Heart right ventricle (tissue), 16 donors: ENCODE measurements around the gene PRR19. TPM values are rescaled to one million over a fixed set of nuclear protein-coding genes. Genes with fewer than 3 reads are reported as not detected.

Experiments
- ATAC-seq, 8 donors: fragments of 200-7000 bp; cut with Tn5 transposase; one replicate each; pipeline ENCODE4 v1.9.1; 2020; ENCODE audit warnings: mild to moderate bottlenecking in 8 of 8, moderate library complexity in 8 of 8, moderate number of reproducible peaks in 1 of 8
- DNase-seq, 2 donors: peaks; one replicate each; pipeline ENCODE4 v3.0.0-alpha.2; 2020
- H3K27ac ChIP-seq, 10 donors: fragments of 200-600 bp; sonication (generic) in 2 of 10; one replicate each; pipeline versions ENCODE4 v1.5.0 to v1.8.0; 2020 to 2022; ENCODE audit warnings: mild to moderate bottlenecking in 3 of 10
- H3K27me3 ChIP-seq, 7 donors: fragments of 200-600 bp; one replicate each; pipeline ENCODE4 v1.8.0; 2021 to 2022; ENCODE audit warnings: mild to moderate bottlenecking in 2 of 7
- H3K36me3 ChIP-seq, 9 donors: fragments of 200-600 bp; sonication (generic) in 1 of 9; one replicate each; pipeline versions ENCODE4 v1.5.0 to v1.8.0; 2020 to 2022; ENCODE audit warnings: mild to moderate bottlenecking in 2 of 9
- H3K4me1 ChIP-seq, 9 donors: fragments of 200-600 bp; sonication (generic) in 1 of 9; one replicate each; pipeline versions ENCODE4 v1.5.0 to v1.8.0; 2020 to 2022; ENCODE audit warnings: mild to moderate bottlenecking in 4 of 9
- H3K4me3 ChIP-seq, 10 donors: fragments of 200-600 bp; sonication (generic) in 2 of 10; one replicate each; pipeline versions ENCODE4 v1.5.0 to v1.8.0; 2020 to 2022; ENCODE audit warnings: mild to moderate bottlenecking in 7 of 10, moderate library complexity in 2 of 10
- H3K9me3 ChIP-seq, 11 donors: fragments of 200-600 bp in 10 of 11; sonication (generic) in 2 of 11; one replicate each; pipeline versions ENCODE4 v1.5.0 to v1.8.0; 2013 to 2022; ENCODE audit warnings: mild to moderate bottlenecking in 2 of 11, control low read depth in 1 of 11, moderate library complexity in 1 of 11
- WGBS, 2 donors: extraction: QIAGEN DNeasy Blood & Tissue Kit; methylation state at CpG; one replicate each; pipeline ENCODE4 v1.1.7; 2013; ENCODE audit warnings: inconsistent platforms in 1 of 2; 5-methylcytosine and 5-hydroxymethylcytosine counted together
- intact Hi-C, 10 donors: fragments of 100-400 bp; cut with DNase I; formaldehyde crosslinking; loops; one replicate each; pipeline versions ENCODE4 v1.11.1 to v1.14.2; 2022
- polyA plus RNA-seq, 2 donors: library from polyadenylated mRNA; stranded (reverse); fragments of 200-250 nt; gene quantifications; one replicate each; pipeline ENCODE4 v1.2.3, GENCODE V29; 2013
- total RNA-seq, 10 donors: library from RNA; stranded (reverse); fragmentation: NEBNext Ultra II Directional in 3 of 10; extraction: Animal tissue kit (Norgen Biotek cat#: 25700) in 3 of 10; gene quantifications; one replicate each; pipeline versions ENCODE4 v1.2.1 to v1.2.4, GENCODE V29; 2021 to 2023
- TF ChIP-seq, protein P1 (sequence below), 9 donors: fragments of 200-600 bp; sonication (generic) in 2 of 9; IDR thresholded peaks; one replicate each; pipeline versions ENCODE4 v1.5.0 to v1.8.0; 2021 to 2022; ENCODE audit warnings: antibody characterized with exemption in 9 of 9, mild to moderate bottlenecking in 5 of 9, moderate library complexity in 1 of 9
- donor health status: Arrhythmogenic right ventricular cardiomyopathy.
- donor health status: ischemic (EF 13 %, LVEDD 7.1; RV severe dilation, severe dysfunction).
- donor health status: healthy with polysubstance abuse.
- donor health status: DM: no; HTN: yes; CAD: no.
- donor health status: DM: no; HTN: no; CAD: no.
- donor health status: ischemic (EF 25% LVEDD 6.9; RV normal size, moderate dysfunction).
- donor health status: ischemic (EF 25% LVEDD 5.7; RV mildly dilated, moderate dysfunction).
- donor health status: healthy.
- donor health status: DM: yes; HTN: yes; CAD: no.
- donor health status: Ischemic cardiomyopathy.
- donor health status: ischemic (EF 35%, LVEDD 5.7; RV mildly dilated, moderate dysfunction).
- donor health status: nonischemic (EF 11% LVEDD 7.7; RV severe dilation, severe dysfunction).
- donor health status: DM: yes; HTN: yes; CAD: no.
- donor health status: PGD.
- donor health status: ischemic (EF 29% LVEDD 5.4; RV normal size, mild dysfunction).
- donor health status: nonischemic (EF 23%, LVEDD 6.1; RV moderate dilation, normal function).

The PRR19 gene
- total and polyA plus RNA-seq, 12 donors = 0.16 to 0.21 (median 0.18) TPM; not detected in 7

DNA sequence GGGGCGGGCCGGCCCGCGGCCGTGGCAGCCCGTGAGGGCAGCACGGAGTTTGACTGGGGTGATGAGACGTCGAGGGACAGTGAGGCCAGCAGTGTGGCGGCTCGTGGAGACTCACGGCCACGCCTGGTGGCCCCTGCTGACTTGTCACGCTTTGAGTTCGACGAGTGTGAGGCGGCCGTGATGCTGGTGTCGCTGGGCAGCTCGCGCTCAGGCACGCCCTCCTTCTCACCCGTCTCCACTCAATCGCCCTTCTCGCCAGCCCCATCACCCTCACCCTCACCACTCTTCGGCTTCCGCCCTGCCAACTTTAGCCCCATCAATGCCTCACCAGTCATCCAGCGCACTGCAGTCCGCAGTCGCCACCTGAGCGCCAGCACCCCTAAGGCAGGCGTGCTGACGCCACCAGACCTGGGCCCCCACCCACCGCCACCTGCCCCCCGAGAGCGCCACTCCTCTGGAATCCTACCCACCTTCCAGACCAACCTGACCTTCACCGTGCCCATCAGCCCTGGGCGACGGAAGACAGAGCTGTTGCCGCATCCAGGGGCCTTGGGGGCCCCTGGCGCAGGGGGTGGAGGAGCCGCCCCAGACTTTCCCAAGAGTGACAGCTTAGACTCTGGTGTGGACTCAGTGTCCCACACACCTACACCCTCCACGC is 28.4 kb upstream of the PRR19 start:
- no peak overlapping the region for H3K27ac ChIP-seq
- H3K4me3 ChIP-seq = no peak overlapping the region
- 92 to 94% methylated on average over 37 to 43 of the region's 43 CpGs for WGBS, 2 donors
- peaks cover 47 to 73% (median 66%) of the 10 kb centered on the region in 9 donors for H3K4me1 ChIP-seq
- H3K9me3 ChIP-seq = no peaks in the 10 kb centered on the region
- H3K36me3 ChIP-seq = peaks cover 0 to 54% (median 27%) of the 10 kb centered on the region in 9 donors
- no peak for ATAC-seq
- DNase-seq = no peak
- no peaks in the 10 kb centered on the region for H3K27me3 ChIP-seq
- TF ChIP-seq, protein P1, sequence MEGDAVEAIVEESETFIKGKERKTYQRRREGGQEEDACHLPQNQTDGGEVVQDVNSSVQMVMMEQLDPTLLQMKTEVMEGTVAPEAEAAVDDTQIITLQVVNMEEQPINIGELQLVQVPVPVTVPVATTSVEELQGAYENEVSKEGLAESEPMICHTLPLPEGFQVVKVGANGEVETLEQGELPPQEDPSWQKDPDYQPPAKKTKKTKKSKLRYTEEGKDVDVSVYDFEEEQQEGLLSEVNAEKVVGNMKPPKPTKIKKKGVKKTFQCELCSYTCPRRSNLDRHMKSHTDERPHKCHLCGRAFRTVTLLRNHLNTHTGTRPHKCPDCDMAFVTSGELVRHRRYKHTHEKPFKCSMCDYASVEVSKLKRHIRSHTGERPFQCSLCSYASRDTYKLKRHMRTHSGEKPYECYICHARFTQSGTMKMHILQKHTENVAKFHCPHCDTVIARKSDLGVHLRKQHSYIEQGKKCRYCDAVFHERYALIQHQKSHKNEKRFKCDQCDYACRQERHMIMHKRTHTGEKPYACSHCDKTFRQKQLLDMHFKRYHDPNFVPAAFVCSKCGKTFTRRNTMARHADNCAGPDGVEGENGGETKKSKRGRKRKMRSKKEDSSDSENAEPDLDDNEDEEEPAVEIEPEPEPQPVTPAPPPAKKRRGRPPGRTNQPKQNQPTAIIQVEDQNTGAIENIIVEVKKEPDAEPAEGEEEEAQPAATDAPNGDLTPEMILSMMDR (IDR thresholded peaks at IDR 0.05) = no peak
- intact Hi-C loops = no loop called here

DNA sequence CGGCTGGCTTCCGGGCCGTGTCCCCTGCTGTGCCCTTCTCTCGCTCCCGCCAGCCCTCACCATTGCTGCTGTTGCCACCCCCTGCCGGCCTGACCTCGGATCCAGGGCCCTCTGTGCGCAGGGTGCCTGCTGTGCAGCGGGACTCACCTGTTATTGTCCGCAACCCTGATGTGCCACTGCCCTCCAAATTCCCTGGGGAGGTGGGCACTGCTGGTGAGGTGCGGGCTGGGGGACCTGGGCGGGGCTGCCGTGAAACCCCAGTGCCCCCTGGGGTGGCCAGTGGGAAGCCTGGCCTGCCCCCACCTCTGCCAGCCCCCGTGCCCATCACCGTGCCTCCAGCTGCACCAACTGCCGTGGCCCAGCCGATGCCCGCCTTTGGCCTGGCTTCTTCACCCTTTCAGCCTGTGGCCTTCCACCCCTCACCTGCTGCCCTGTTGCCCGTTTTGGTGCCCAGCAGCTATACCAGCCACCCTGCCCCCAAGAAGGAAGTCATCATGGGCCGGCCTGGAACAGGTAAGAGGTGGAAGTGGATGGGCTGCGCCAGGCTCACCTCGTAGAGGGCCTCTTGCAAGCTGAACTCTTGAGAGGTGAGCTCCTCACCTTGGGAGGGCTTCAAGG is 27.8 kb upstream of the PRR19 start:
- H3K4me3 ChIP-seq = no peak overlapping the region
- H3K27me3 ChIP-seq = no peaks in the 10 kb centered on the region
- no peaks in the 10 kb centered on the region for H3K9me3 ChIP-seq
- intact Hi-C loops = no loop called here
- DNase-seq = peak in 1 of 2 donors; percentile 3
- H3K27ac ChIP-seq = no peak overlapping the region
- no peak for ATAC-seq
- H3K36me3 ChIP-seq = peaks cover 0 to 54% (median 27%) of the 10 kb centered on the region in 9 donors
- WGBS, 2 donors = 91 to 93% methylated on average over 22 of the region's 22 CpGs
- TF ChIP-seq, protein P1 (IDR thresholded peaks at IDR 0.05) = no peak
- peaks cover 53 to 79% (median 72%) of the 10 kb centered on the region in 9 donors for H3K4me1 ChIP-seq

DNA sequence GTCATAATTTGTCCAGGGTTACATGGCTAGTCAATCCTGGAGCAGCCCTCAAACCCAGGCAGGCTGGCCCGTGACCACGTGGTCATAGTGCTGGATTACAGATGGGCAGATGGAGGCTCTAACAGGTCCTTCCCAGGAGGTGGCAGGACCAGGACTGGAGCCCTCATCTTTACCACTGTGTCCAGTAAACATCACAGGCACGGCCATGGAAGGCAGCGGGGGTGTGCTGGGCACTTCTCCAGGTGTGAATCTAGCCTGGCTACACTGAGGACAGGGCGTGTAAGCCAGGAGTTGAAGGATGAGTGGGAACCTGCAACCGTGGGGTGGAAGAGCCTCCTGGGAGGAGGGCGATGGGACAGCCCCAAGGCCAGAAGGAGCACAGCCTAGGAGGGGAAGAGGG is 26.8 kb upstream of the PRR19 start:
- Histone ChIP-seq H3K4me1 (peaks cover 53 to 84% (median 73%) of the 10 kb centered on the region in 9 donors), H3K27me3 (no peaks in the 10 kb centered on the region), H3K9me3 (no peaks in the 10 kb centered on the region), H3K36me3 (peaks cover 0 to 54% (median 27%) of the 10 kb centered on the region in 9 donors), H3K4me3 (no peak overlapping the region), H3K27ac (peak overlapping the region in 2 of 10 donors; percentile 98 to 99)
- ATAC-seq (no peak), DNase-seq (peak in 1 of 2 donors; percentile 2)
- intact Hi-C loops = no loop called here
- 73 to 78% methylated on average over 7 of the region's 7 CpGs for WGBS, 2 donors
- TF ChIP-seq, protein P1 (IDR thresholded peaks at IDR 0.05) = no peak

DNA sequence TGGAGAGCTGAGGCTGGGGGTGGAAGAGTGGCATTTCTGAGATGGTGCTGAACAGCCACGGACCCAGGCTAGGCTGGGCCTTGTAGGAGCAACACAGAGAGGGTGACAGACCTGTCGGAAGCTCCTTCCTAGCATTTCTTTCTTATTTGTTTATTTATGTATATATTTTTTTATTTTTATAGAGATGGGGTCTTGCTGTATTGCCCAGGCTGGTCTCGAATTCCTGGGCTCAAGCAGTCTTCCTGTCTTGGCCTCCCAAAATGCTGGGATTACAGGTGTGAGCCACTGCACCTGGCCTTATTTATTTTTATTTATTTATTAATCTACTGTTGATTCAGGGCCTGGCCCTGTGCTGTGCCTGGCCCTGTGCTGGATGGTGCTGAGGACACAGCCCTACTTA is 26.4 kb upstream of the PRR19 start:
- peaks cover 49 to 80% (median 69%) of the 10 kb centered on the region in 9 donors for H3K4me1 ChIP-seq
- DNase-seq (no peak), ATAC-seq (no peak)
- peak overlapping the region in 6 of 10 donors; percentile 33 to 99 (median 96) for H3K27ac ChIP-seq
- H3K4me3 ChIP-seq = no peak overlapping the region
- H3K9me3 ChIP-seq = no peaks in the 10 kb centered on the region
- intact Hi-C loops = no loop called here
- WGBS, 2 donors = 90 to 94% methylated on average over 3 of the region's 3 CpGs
- TF ChIP-seq, protein P1 (IDR thresholded peaks at IDR 0.05) = no peak
- no peaks in the 10 kb centered on the region for H3K27me3 ChIP-seq
- peaks cover 0 to 54% (median 27%) of the 10 kb centered on the region in 9 donors for H3K36me3 ChIP-seq
